ENCODE measurements around the gene RPA3.

RPA3 gene

DNA sequence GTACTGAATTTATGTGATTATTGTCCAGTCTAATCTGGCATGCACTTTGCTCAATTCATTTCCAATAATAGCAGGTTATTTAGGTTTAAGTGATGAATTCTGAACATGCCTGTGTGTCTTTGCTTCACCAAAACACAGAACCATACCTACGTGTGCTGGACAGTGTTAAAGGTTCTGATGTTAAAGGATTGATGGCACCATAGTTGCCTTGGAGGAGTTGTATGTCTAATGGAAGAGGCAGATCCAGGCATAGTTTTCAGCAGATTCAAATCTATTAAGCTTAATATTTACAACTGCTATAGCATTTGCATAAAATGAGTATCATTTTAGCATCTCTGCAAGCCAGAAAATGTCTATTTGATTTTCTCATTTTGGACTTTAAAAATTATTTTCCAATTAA, 105.9 kb downstream of the RPA3 start:
- in situ Hi-C loops (cut with MboI; ENCODE audit: low sequenced_read_pairs) = no loop called here

DNA sequence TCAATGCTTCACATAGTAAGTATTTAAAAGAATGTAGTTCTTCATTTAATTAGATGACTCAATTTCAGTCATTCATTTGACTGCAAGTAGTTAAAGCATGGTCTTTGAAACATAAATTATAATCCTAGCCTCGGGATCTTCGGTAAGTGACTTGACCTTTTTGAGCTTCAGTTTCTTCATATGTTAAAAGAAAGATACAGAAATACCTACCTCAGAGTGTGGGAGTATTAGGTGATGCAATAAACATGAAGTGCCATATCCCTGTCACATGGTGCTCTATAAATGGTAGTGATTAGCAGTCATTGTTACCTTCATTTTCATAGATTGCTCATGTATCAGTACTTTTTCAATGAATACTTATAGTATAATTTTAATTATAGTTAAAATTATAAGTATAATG, 109.1 kb downstream of the RPA3 start:
- in situ Hi-C loops (cut with MboI; ENCODE audit: low sequenced_read_pairs) = no loop called here

DNA sequence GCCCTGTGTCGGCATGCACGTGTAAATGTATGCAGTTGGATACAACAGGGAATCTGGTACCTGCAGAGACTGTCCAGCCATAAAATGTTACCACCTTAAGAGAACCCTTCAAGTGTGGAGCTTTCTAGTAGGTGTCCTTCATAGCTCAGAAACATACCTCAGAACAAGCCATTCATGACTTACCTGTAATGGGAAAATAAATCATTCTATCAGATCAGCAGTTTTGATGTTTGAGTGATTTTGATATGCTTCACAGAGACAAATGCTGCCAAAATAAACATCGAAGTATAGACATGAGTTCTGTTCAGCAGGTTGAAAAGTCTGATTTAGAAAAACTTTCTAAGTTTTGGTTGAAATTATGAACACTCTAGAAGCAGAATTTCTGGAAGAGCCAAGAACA, 111.4 kb downstream of the RPA3 start:
- in situ Hi-C loops (cut with MboI; ENCODE audit: low sequenced_read_pairs) = no loop called here

DNA sequence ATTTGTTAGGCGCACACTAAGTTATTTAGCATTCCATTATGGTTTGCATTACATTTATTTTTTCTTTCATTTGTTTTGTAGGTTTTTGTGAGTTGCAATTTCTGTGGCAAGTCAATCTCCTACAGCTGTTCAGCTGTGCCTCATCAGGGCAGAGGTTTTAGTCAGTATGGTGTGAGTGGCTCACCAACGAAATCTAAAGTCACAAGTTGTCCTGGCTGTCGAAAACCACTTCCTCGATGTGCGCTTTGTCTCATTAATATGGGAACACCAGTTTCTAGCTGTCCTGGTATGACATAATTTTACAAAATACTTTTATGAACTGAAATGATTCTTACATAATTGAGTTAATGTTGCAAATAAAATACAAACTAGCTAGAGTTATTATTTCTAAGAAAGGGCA, 122.2 kb downstream of the RPA3 start:
- in situ Hi-C loops (cut with MboI; ENCODE audit: low sequenced_read_pairs) = loop anchor here (25.0 kb wide), 1 partner anchor 616 kb away; no protein-coding TSS in a partner anchor

DNA sequence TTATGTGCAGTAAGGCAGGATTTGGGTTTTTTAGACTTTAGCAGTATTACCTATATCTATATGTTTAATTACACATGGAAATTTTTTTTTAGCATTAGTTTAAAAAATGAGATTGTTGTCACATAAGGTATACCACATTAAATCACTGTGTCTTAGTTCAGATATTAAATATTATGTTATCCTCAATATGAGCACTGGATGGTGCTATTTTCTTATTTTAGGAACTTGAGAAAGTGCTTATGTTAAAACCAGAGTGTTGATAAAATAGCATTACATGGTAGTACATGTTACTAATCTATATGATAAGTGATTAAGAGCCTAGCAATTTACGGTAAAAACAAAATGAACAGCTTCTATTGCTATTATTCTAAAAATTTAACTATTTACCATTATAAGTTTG, 123.0 kb downstream of the RPA3 start:
- in situ Hi-C loops (cut with MboI; ENCODE audit: low sequenced_read_pairs) = loop anchor here (25.0 kb wide), 1 partner anchor 617 kb away; no protein-coding TSS in a partner anchor

Data from HL-60/S4 treated with retinoic acid at 250 ng/mL for 4 days and 3 days (cell line).